HuH-7 (cell line): Measurements from ENCODE around the gene CMTM7.
A peak's percentile ranks its signal among the peaks of the same experiment; 100 is the strongest.

ENCODE experiments used
- DNase-seq: peaks from one replicate; pipeline ENCODE4 v3.0.0; 2011; ENCODE audit warnings: low spot score

CMTM7 gene

GRCh38 chr3:32414522-32415202 lies 23.0 kb downstream of the CMTM7 start:
- no peak for DNase-seq

- DNase-seq: no peak
Observed at GRCh38 chr3:32419742-32420125, 28.1 kb downstream of the CMTM7 start.

GRCh38 chr3:32420126-32421038 lies 28.7 kb downstream of the CMTM7 start:
- peak; percentile 84 for DNase-seq

- DNase-seq: no peak
Observed at GRCh38 chr3:32421185-32421584, 29.5 kb downstream of the CMTM7 start.

GRCh38 chr3:32421991-32422859 lies 30.6 kb downstream of the CMTM7 start:
- no peak for DNase-seq

- no peak for DNase-seq
Observed at GRCh38 chr3:32422943-32423342, 31.3 kb downstream of the CMTM7 start.

- DNase-seq: no peak
Observed at GRCh38 chr3:32423534-32423933, 31.9 kb downstream of the CMTM7 start.

- no peak for DNase-seq
Observed at GRCh38 chr3:32423956-32424557, 32.4 kb downstream of the CMTM7 start.

GRCh38 chr3:32424581-32425250 lies 33.1 kb downstream of the CMTM7 start:
- DNase-seq: no peak

- no peak for DNase-seq
Observed at GRCh38 chr3:32428092-32429068, 36.7 kb downstream of the CMTM7 start.

- DNase-seq: no peak
Observed at GRCh38 chr3:32430900-32431299, 39.2 kb downstream of the CMTM7 start.

- DNase-seq: no peak
Observed at GRCh38 chr3:32431481-32431880, 39.8 kb downstream of the CMTM7 start.

- no peak for DNase-seq
Observed at GRCh38 chr3:32432045-32432710, 40.5 kb downstream of the CMTM7 start.

GRCh38 chr3:32432711-32433530 lies 41.3 kb downstream of the CMTM7 start:
- DNase-seq: no peak

GRCh38 chr3:32434206-32434605 lies 42.6 kb downstream of the CMTM7 start:
- no peak for DNase-seq

- no peak for DNase-seq
Observed at GRCh38 chr3:32435911-32436815, 44.5 kb downstream of the CMTM7 start.

GRCh38 chr3:32436816-32437189 lies 45.1 kb downstream of the CMTM7 start:
- no peak for DNase-seq

- DNase-seq: no peak
Observed at GRCh38 chr3:32437896-32438295, 46.2 kb downstream of the CMTM7 start.
